Measurements from ENCODE around the gene DEPDC1B.
"Not testable (repeated sequence)": the region's sequence is repeated elsewhere in the genome, so short reads cannot be mapped to it uniquely, and the experiment has no call there.

Gene DEPDC1B

DNA sequence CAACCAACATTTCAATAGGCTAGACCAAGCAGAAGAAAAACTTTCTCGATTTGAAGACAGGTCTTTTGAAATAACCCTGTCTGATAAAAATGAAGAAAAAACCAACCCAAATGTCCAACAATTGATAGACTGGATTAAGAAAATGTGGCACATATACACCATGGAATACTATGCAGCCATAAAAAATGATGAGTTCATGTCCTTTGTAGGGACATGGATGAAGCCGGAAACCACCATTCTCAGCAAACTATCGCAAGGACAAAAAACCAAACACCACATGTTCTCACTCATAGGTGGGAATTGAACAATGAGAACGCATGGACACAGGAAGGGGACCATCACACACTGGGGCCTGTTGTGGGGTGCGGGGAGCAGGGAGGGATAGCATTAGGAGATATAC is 18.0 kb downstream of the DEPDC1B start:
- H3K4me1 ChIP-seq (ENCODE audit: control insufficient read depth in 2 of 2, insufficient read depth in 1 of 2, low read depth in 1 of 2, low read length in 2 of 2); H3K14ac ChIP-seq (ENCODE audit: low read length); H3K27ac ChIP-seq (replicated peaks; ENCODE audit: low read length); H2BK5ac ChIP-seq (ENCODE audit: low read length); H3K4me2 ChIP-seq (ENCODE audit: insufficient read depth, low read length, poor library complexity, severe bottlenecking); H2BK120ac ChIP-seq (ENCODE audit: low read depth, low read length); DNase-seq (ENCODE audit: low spot score); H3K23ac ChIP-seq (ENCODE audit: low read depth, low read length, poor library complexity); H3K18ac ChIP-seq (ENCODE audit: low read length); H3K4ac ChIP-seq (ENCODE audit: low read length); H3K4me3 ChIP-seq (ENCODE audit: low read length in 2 of 2); H3K9me3 ChIP-seq (replicated peaks in 1 of 2; ENCODE audit: control insufficient read depth in 2 of 2, insufficient read depth in 1 of 2, low read depth in 1 of 2, low read length in 2 of 2); H3K79me1 ChIP-seq (ENCODE audit: low read depth, low read length); H3K27me3 ChIP-seq (ENCODE audit: control insufficient read depth in 3 of 3, insufficient read depth in 3 of 3, low read depth in 1 of 3, low read length in 3 of 3); H2BK12ac ChIP-seq (ENCODE audit: low read length); H4K91ac ChIP-seq (ENCODE audit: low read depth, low read length, poor library complexity); H2BK15ac ChIP-seq (ENCODE audit: low read length); H3K9ac ChIP-seq (ENCODE audit: low read depth, low read length, poor library complexity); H2AFZ ChIP-seq (ENCODE audit: low read length); H2AK5ac ChIP-seq (ENCODE audit: low read depth, low read length); H4K8ac ChIP-seq (ENCODE audit: low read depth, low read length): not testable (repeated sequence)
- H3K36me3 ChIP-seq (replicated peaks in 1 of 2; ENCODE audit: control insufficient read depth in 2 of 2, insufficient read depth in 2 of 2, low read length in 2 of 2) = peaks cover 13 to 87% of the 10 kb centered on the region in 2 donors
- WGBS, 2 donors (ENCODE audit: extremely low coverage in 2 of 2, insufficient read length in 2 of 2, insufficient replicate concordance in 1 of 2) = no CpG with 5 or more reads among the region's 5 CpGs

DNA sequence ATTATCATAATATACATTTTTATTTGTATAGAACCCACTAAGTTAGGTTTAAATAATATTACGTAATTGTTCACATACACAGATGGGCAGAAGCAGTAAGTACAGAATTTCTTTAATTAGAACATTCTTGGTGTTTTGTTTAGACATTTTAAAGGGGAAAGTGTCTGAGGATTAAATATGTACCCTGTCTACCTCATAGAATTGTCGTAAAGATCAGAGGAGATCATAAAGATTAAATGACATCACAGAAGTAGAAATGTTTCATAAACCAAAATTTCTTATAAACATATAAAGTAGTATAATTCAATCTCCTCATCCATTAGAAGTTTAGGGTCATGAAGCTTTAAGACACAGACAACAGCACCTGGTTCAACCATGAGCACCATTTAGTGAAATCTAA is 20.1 kb downstream of the DEPDC1B start:
- Histone ChIP-seq H3K27me3 (ENCODE audit: control insufficient read depth in 3 of 3, insufficient read depth in 3 of 3, low read depth in 1 of 3, low read length in 3 of 3) (no peaks in the 10 kb centered on the region), H3K14ac (ENCODE audit: low read length) (no peak overlapping the region), H2BK120ac (ENCODE audit: low read depth, low read length) (no peak overlapping the region), H2BK15ac (ENCODE audit: low read length) (no peak overlapping the region), H3K36me3 (replicated peaks in 1 of 2; ENCODE audit: control insufficient read depth in 2 of 2, insufficient read depth in 2 of 2, low read length in 2 of 2) (peaks cover 2 to 73% of the 10 kb centered on the region in 2 donors), H2AK5ac (ENCODE audit: low read depth, low read length) (no peak overlapping the region), H3K23ac (ENCODE audit: low read depth, low read length, poor library complexity) (no peak overlapping the region), H3K4me2 (ENCODE audit: insufficient read depth, low read length, poor library complexity, severe bottlenecking) (no peak overlapping the region), H4K91ac (ENCODE audit: low read depth, low read length, poor library complexity) (no peak overlapping the region), H2AFZ (ENCODE audit: low read length) (no peak overlapping the region), H4K8ac (ENCODE audit: low read depth, low read length) (no peak overlapping the region), H3K9ac (ENCODE audit: low read depth, low read length, poor library complexity) (no peak overlapping the region), H3K79me1 (ENCODE audit: low read depth, low read length) (peaks cover 3% of the 10 kb centered on the region), H2BK12ac (ENCODE audit: low read length) (no peak overlapping the region), H3K4me3 (ENCODE audit: low read length in 2 of 2) (no peak overlapping the region), H3K27ac (replicated peaks; ENCODE audit: low read length) (no peak overlapping the region), H3K18ac (ENCODE audit: low read length) (no peak overlapping the region), H3K4ac (ENCODE audit: low read length) (no peak overlapping the region), H3K9me3 (replicated peaks in 1 of 2; ENCODE audit: control insufficient read depth in 2 of 2, insufficient read depth in 1 of 2, low read depth in 1 of 2, low read length in 2 of 2) (no peaks in the 10 kb centered on the region), H2BK5ac (ENCODE audit: low read length) (no peak overlapping the region), H3K4me1 (ENCODE audit: control insufficient read depth in 2 of 2, insufficient read depth in 1 of 2, low read depth in 1 of 2, low read length in 2 of 2) (peaks cover 0 to 2% of the 10 kb centered on the region in 2 donors)
- WGBS, 2 donors (ENCODE audit: extremely low coverage in 2 of 2, insufficient read length in 2 of 2, insufficient replicate concordance in 1 of 2) = no CpG with 5 or more reads among the region's 2 CpGs
- DNase-seq (ENCODE audit: low spot score) = no peak

DNA sequence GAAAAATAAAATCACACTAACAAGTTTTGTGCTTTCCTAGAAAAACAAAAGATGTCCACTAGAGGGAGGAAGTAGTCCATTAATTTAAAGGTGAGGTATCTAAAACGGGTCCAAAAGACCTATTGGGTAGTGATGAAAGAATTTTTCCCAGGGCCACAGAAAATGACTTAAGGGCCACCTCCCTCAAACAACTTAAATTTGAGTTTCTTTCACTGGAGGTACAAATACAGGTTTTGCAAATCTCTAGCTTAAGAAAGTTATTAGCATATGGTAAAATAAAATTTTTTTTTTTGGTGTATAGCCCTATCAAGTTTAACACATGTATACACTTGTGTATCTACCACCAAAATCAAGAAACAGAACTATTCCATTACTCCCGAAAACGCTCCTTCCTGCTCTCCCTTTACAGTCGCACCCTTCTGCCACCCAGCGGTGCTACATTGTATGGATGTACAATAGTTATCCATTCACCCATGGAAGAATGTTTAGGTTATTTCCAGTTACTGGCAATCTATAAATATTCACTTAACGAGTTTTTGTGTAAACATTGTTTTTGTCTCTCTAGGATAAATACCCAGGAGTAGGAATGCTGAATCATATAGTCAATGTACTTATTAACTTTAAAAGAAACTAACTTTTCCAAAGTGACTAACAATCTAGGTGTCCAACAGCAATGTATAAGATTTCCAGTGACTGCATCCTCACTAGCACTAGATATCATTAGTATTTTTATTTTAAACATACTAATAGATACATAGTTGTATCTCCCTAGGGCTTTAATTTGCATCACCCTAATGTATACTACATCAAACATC is 21.9 kb downstream of the DEPDC1B start:
- Histone ChIP-seq H2BK12ac (ENCODE audit: low read length) (no peak overlapping the region), H3K9ac (ENCODE audit: low read depth, low read length, poor library complexity) (no peak overlapping the region), H2AK5ac (ENCODE audit: low read depth, low read length) (no peak overlapping the region), H2BK120ac (ENCODE audit: low read depth, low read length) (no peak overlapping the region), H3K4me2 (ENCODE audit: insufficient read depth, low read length, poor library complexity, severe bottlenecking) (no peak overlapping the region), H3K36me3 (replicated peaks in 1 of 2; ENCODE audit: control insufficient read depth in 2 of 2, insufficient read depth in 2 of 2, low read length in 2 of 2) (peaks cover 2 to 66% of the 10 kb centered on the region in 2 donors), H3K23ac (ENCODE audit: low read depth, low read length, poor library complexity) (no peak overlapping the region), H4K8ac (ENCODE audit: low read depth, low read length) (no peak overlapping the region), H3K18ac (ENCODE audit: low read length) (no peak overlapping the region), H3K79me1 (ENCODE audit: low read depth, low read length) (peaks cover 3% of the 10 kb centered on the region), H3K4ac (ENCODE audit: low read length) (no peak overlapping the region), H3K14ac (ENCODE audit: low read length) (no peak overlapping the region), H2BK5ac (ENCODE audit: low read length) (no peak overlapping the region), H3K27me3 (ENCODE audit: control insufficient read depth in 3 of 3, insufficient read depth in 3 of 3, low read depth in 1 of 3, low read length in 3 of 3) (no peaks in the 10 kb centered on the region), H3K27ac (replicated peaks; ENCODE audit: low read length) (no peak overlapping the region), H3K4me3 (ENCODE audit: low read length in 2 of 2) (no peak overlapping the region), H2BK15ac (ENCODE audit: low read length) (no peak overlapping the region), H3K4me1 (ENCODE audit: control insufficient read depth in 2 of 2, insufficient read depth in 1 of 2, low read depth in 1 of 2, low read length in 2 of 2) (peaks cover 0 to 4% of the 10 kb centered on the region in 2 donors), H4K91ac (ENCODE audit: low read depth, low read length, poor library complexity) (no peak overlapping the region), H3K9me3 (replicated peaks in 1 of 2; ENCODE audit: control insufficient read depth in 2 of 2, insufficient read depth in 1 of 2, low read depth in 1 of 2, low read length in 2 of 2) (no peaks in the 10 kb centered on the region), H2AFZ (ENCODE audit: low read length) (no peak overlapping the region)
- no CpG with 5 or more reads among the region's 6 CpGs for WGBS, 2 donors (ENCODE audit: extremely low coverage in 2 of 2, insufficient read length in 2 of 2, insufficient replicate concordance in 1 of 2)
- no peak for DNase-seq (ENCODE audit: low spot score)

DNA sequence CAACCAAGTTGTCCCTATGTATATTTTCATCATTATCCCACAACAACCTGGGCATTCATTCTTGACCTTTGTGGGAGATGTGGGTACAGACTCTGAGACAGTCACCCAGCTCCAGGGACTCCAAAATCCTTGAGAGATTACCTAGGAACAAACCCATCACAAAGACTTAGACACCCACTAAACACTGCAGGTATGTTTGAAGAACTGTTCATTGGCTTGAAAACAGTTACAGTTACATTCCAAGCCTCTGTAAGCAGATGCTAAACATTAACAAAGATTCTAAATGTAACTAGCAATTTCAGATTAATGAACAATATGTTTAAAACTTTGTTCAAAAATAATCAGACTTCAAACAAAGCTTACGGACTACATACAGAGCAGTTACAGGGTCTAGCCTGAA is 24.7 kb downstream of the DEPDC1B start:
- Histone ChIP-seq H3K36me3 (replicated peaks in 1 of 2; ENCODE audit: control insufficient read depth in 2 of 2, insufficient read depth in 2 of 2, low read length in 2 of 2) (peaks cover 2 to 57% of the 10 kb centered on the region in 2 donors), H4K91ac (ENCODE audit: low read depth, low read length, poor library complexity) (no peak overlapping the region)
- no CpG with 5 or more reads among the region's 1 CpG for WGBS, 2 donors (ENCODE audit: extremely low coverage in 2 of 2, insufficient read length in 2 of 2, insufficient replicate concordance in 1 of 2)

More for the DNA sequence above, 24.7 kb downstream of the DEPDC1B start:
- no peak for DNase-seq (ENCODE audit: low spot score)
- Histone ChIP-seq H2BK5ac (ENCODE audit: low read length) (no peak overlapping the region), H3K4ac (ENCODE audit: low read length) (no peak overlapping the region), H3K23ac (ENCODE audit: low read depth, low read length, poor library complexity) (no peak overlapping the region), H3K9me3 (replicated peaks in 1 of 2; ENCODE audit: control insufficient read depth in 2 of 2, insufficient read depth in 1 of 2, low read depth in 1 of 2, low read length in 2 of 2) (no peaks in the 10 kb centered on the region), H4K8ac (ENCODE audit: low read depth, low read length) (no peak overlapping the region), H3K4me2 (ENCODE audit: insufficient read depth, low read length, poor library complexity, severe bottlenecking) (no peak overlapping the region), H2BK120ac (ENCODE audit: low read depth, low read length) (no peak overlapping the region), H3K14ac (ENCODE audit: low read length) (no peak overlapping the region), H2BK15ac (ENCODE audit: low read length) (no peak overlapping the region), H3K27me3 (ENCODE audit: control insufficient read depth in 3 of 3, insufficient read depth in 3 of 3, low read depth in 1 of 3, low read length in 3 of 3) (no peaks in the 10 kb centered on the region), H2BK12ac (ENCODE audit: low read length) (no peak overlapping the region), H3K18ac (ENCODE audit: low read length) (no peak overlapping the region), H2AK5ac (ENCODE audit: low read depth, low read length) (no peak overlapping the region), H3K9ac (ENCODE audit: low read depth, low read length, poor library complexity) (no peak overlapping the region), H3K4me3 (ENCODE audit: low read length in 2 of 2) (no peak overlapping the region), H3K79me1 (ENCODE audit: low read depth, low read length) (peaks cover 6% of the 10 kb centered on the region), H2AFZ (ENCODE audit: low read length) (no peak overlapping the region), H3K4me1 (ENCODE audit: control insufficient read depth in 2 of 2, insufficient read depth in 1 of 2, low read depth in 1 of 2, low read length in 2 of 2) (peaks cover 0 to 6% of the 10 kb centered on the region in 2 donors), H3K27ac (replicated peaks; ENCODE audit: low read length) (no peak overlapping the region)

Data from neuronal stem cell (in vitro differentiated cells).